Stimulated activated CD8-positive, alpha-beta memory T cell treated with anti-CD3 and anti-CD28 coated beads, Interleukin-12 subunit alpha, Interleukin-12 subunit beta, amount 100 ng/mL, for 4 hours (primary cell): ENCODE results near the gene XBP1.
"Not testable (repeated sequence)": the region's sequence is repeated elsewhere in the genome, so short reads cannot be mapped to it uniquely, and the experiment has no call there.

Experiments
- DNase-seq: peaks from one replicate; pipeline ENCODE4 v3.0.0-alpha.2; 2020; ENCODE audit warnings: low read depth

Gene XBP1

DNA sequence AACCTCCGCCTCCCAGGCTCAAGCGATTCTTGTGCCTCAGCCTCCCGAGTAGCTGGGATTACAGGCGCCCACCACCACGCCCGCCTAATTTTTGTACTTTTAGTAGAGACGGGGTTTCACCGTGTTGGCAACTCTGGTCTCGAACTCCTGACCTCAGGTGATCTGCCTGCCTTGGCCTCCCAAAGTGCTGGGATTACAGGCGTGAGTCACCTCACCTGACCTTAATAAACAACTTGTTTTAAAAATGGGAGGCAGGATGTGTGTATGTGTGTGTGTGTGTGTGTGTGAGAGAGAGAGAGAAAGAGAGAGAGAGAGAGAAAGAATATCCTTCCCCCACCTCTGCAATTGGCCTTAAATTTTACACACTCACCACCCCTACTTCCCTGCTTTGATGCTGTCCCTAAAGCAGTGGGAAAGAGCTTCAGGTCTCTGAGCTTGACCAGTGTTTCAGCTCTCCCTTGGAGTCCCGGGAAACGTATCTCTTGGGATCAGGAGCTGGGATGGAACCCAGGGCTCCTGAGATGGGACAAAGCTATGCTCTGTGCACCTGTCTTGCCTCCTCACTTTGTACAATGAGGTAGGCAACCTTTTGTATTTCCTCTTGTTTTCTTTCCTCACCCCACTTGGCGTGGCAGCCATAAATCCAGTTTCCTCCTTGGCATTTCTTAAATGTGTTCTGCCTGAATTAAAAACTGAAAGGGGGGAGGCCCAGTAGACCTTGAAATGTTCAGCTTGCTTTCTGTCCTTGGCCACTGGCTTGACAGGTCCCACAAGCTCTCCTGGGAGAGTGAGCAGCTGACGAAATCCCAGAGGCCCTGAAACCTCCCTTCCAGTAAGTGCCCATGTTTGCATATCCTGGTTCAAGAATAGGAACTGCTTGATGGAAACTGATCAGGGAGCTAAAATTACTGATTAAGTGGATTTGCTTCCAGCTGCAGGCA, 17.8 kb upstream of the XBP1 start:
- no peak for DNase-seq

DNA sequence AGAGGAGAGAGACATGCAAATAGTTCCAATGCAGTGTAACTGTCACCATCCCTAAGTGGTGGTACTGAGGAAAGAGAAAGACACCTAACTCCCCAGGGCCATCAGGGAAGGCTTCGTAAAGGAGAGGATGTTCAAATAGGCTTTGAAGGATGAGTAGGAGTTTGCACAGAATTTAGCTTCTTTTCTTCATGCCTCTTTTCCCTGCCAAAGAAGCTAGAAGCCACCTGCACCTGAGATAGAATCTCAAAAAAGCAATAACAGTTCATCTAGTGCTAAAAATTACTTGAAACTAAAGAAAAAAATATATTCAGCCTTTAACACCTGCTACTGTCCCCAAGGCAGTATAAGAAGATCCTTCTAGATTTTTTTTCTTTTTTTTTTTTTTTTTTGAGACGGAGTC, 16.7 kb upstream of the XBP1 start:
- DNase-seq = no peak

GRCh38 chr22:28815729-28816128, 15.4 kb upstream of the XBP1 start:
- DNase-seq = no peak

DNA sequence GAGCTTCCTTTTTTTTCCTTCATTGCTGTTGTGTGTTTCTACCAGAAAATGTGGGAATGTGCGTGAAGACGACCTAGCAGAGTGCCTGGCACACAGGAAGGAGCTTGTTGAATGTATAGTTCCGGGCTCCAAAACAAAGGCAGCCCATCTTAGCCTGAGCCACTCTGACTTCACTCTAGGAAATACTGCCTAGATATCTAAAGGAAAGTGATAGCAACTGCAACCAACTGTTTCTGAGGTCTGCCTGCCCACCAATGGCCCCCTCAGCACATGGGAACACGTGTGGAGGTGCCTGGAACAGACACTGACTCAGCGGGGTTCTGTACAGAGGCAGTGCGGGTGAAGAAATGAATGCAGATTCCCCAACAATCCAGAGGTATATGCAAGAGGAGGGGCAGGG, 14.7 kb upstream of the XBP1 start:
- DNase-seq = no peak

- DNase-seq = no peak
These were observed 13.6 kb upstream of the XBP1 start for GRCh38 chr22:28813772-28814518.

DNA sequence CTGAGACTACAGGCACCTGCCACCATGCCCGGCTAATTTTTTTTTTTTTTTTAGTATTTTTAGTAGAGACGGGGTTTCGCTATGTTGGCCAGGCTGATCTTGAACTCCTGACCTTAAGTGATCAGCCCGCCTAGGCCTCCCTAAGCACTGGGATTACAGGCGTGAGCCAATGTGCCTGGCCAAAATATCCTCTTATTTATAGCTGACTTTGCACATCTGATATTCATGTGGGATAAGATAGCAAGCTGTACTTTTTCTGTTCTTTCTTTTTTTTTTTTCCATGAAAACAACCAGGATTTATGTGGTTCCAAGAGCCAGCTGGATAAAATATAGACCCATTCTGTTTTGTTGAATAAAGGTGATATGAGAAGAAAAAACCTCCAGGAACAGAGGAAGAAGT, 12.1 kb upstream of the XBP1 start:
- DNase-seq = no peak

DNA sequence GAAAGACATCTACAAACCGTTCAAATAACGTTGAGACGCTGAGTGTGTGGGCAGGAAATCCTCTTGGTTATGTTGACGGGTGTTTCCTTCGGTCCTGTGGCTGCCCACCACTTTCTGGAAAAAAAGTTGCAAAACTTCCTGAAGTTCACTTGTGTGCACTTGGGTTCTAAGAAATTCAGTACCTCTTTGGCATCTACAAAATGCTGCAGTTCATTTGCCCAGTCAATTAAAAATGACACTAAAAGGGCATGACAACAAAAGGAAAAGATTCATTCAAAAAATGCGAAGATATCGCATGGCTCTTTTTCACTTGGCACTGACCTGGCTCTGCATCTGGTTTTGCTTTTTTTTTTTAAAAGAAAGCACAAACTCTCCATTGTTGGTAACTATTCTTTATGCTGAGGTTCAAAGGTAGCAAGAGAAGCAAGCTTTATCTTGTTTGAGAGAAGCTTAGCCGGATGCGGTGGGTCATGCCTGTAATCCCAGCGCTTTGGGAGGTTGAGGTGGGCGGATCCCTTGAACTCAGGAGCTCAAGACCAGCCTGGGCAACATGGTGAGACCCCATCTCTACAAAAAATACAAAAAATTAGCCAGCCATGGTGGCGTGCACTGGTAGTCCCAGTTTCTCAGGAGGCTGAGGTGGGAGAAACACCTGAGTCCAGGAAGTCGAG, 10.6 kb upstream of the XBP1 start:
- DNase-seq = no peak

DNA sequence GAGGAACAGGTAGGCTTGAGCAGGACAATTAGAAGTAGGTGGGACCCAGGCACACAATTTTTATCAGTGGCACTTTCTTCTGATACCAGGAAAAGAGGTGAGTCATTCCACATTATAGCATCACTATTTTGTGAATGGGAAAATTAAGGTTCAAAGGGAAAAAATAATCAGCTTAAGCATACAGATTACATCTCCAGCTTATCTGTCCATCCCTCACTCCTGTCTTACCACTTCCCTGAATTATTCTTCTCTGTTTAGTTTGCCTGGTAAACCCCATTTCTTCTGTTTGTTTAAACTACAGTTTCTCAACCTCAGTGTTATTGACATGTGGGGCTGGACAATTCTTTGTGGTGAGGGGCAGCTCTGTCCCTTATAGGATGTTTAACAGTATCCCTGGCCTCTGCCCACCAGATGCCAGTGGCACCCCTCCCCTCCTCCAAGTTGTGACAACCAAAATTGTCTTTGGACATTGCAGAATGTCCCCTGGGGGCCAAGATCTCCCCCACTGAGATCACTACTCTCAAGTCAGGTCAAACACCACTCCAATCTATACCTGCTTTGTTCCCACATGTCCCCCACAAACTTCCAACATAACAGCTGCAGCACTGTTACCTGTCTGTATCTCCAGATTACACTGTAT, 8.5 kb upstream of the XBP1 start:
- no peak for DNase-seq

DNA sequence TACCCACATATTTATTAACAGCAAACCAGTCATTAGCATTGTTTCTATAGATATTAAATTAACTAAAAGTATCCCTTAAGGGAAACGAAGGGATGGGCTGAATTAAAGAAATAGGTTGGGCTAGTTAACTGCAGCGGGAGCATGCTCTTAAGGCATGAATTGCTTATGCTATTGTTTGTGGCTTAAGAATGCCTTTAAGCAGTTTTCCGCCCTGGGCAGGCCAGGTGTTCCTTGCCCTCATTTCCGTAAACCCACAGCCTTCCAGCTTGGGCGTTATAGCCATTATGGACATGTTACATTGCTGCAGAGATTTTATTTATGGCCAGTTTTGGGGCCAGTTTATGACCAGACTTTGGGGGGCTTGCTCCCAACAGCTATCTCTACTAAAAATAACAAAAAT, 5.1 kb upstream of the XBP1 start:
- DNase-seq = not testable (repeated sequence)

GRCh38 chr22:28802595-28803123, 2.3 kb upstream of the XBP1 start:
- no peak for DNase-seq

GRCh38 chr22:28801845-28802594, 1.7 kb upstream of the XBP1 start:
- no peak for DNase-seq

DNA sequence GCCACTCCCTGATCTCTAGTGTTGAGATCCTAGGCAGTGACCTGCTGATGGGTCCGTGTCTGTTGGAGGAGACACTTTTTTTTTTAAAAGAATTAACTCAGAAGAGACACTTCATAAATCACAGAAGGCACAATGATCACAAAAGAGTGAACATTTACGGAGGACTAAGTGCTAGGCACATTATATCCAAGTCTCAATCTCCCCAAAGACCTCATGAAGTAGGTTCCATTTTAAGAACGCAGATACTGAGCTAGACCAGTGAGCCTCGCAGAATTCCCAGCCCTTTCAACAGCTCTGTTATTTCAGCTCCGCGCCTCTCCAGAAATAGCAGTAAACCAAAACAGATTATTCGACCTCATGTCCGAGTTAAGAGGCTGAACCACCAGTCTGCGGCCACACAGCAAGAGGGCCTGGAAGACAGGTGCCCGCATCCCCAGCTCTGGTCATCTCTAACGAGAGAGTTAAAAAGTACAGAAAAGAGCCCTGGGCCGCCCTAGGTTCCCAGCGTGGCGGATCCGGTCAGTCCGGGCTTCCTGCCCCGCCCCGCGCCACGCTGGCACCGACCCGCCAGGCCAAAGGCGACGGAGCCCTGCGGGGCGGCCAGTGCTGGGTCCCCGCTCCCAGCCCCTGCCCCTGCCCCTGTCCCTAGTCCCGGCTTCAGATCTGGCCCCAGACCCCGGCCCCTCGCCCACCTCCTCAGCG, 612 bp downstream of the XBP1 start:
- DNase-seq = no peak

DNA sequence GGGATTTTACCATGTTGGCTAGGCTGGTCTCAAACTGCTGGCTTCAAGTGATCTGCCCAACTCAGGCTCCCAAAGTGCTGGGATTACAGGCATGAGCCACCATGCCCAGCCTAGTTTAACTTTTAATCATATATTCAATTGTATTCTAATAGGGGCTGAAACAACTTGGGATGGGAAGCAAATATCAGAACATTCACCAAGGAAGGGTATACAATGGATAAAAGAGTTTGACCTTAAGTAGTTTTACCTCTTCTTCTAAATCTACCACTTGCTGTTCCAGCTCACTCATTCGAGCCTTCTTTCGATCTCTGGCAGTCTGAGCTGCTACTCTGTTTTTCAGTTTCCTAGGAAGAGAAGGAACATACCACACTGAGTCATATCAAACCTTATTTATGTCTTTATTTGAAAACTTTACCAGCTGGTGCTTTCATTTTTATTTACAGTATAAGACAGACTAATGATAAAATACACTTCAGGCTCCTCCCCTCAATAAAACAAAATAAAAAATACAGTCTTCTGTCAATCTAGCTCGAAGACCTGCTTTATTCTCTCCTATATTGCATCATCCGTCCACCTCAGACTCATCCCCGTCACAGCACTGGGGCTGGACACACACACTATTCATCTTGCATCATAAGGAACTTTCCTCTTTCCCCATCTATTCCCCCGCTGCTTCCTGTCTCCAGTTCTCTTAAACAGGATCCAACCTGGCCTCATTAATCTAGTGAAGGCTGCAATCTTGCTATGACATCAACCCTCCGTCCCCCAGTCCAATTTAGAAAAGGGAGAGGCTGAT, 1.4 kb downstream of the XBP1 start:
- no peak for DNase-seq

DNA sequence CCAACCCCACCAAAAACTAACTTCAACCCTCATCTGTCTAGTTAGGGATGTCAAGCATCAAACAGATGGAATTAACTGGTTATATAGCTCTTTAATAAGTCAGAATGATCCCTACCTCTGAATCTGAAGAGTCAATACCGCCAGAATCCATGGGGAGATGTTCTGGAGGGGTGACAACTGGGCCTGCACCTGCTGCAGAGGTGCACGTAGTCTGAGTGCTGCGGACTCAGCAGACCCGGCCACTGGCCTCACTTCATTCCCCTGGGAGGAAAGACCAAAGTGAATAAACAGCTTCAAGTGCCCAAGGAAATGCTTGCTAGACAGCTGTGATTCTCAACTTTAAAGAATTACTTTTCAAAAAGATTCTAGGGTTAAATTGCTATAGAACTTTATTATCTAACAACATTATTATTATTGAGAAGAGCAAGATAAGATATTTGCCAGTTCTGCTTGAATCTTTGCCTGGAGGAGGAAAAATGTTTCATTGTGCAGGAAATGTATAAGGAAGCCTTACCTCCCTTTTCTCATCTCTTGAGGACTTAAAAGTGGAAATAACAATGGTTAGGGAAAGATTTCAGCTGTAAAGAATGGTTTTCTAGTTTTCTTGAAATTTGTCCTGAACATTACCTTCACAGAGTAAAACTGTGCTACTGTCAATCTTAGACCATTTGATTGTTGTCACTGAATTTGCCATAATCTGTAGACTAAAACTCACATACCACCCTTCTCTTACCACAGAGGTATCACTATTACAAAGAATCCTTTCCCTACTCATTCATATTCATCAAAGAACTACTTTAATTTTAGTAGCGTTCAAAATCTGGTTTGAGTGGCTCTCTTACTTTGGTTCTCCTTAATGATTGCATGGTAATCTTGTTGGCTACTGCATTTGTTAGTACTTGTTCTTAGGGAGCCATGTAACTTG, 4.2 kb downstream of the XBP1 start:
- no peak for DNase-seq

GRCh38 chr22:28795071-28795693, 5.2 kb downstream of the XBP1 start:
- no peak for DNase-seq

GRCh38 chr22:28793976-28794584, 6.3 kb downstream of the XBP1 start:
- no peak for DNase-seq

GRCh38 chr22:28792491-28793383, 7.6 kb downstream of the XBP1 start:
- no peak for DNase-seq
